GM12891 (cell line): Measurements from ENCODE around the gene ADD1.

Experiments used
- PAX5 ChIP-seq: IDR thresholded peaks from 2 replicates; pipeline ENCODE4 v1.6.1; 2011; ENCODE audit warnings: low read length, moderate library complexity, mild to moderate bottlenecking; ENCODE audit not compliant: insufficient read depth, severe bottlenecking
- POLR2A ChIP-seq: IDR thresholded peaks from 2 replicates; pipeline ENCODE4 v1.6.1; 2011; ENCODE audit warnings: low read depth, low read length, control low read depth
- POLR2AphosphoS5 ChIP-seq: IDR thresholded peaks from 2 replicates; pipeline ENCODE4 v1.6.1; 2011; ENCODE audit warnings: low read depth, low read length, control low read depth
- SPI1 ChIP-seq: IDR thresholded peaks from 2 replicates; pipeline ENCODE4 v1.6.1; 2011; ENCODE audit warnings: low read depth, low read length, control low read depth
- TAF1 ChIP-seq: IDR thresholded peaks from 2 replicates; pipeline ENCODE4 v1.6.1; 2011; ENCODE audit warnings: low read depth, low read length, control low read depth

DNA sequence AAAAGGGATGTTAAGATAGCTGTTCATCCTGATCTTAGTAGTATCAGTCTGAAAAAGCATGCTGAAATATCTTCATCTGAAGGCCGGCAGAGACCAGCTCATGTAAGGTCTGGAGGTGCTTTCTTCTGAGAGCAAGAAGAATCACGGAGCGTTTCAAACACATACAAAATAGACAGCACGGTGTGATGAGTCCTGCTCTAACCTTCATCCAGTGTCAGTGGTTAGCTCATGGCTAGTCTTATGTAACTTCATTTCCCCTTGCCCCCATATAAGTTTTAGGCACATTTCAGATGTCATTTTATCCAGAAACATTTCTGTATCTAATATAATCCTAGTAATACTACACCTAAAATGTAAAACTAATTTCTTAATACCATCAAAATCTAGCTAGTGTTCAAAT lies 27.8 kb downstream of the ADD1 start:
- TF ChIP-seq POLR2A (no peak), SPI1 (no peak), TAF1 (no peak), POLR2AphosphoS5 (no peak), PAX5 (no peak)
